Liver (tissue), 9 donors: ENCODE results near the gene ARNT2. TPM values are rescaled to one million over a fixed set of nuclear protein-coding genes. Genes with fewer than 3 reads are reported as not detected.

Experiments
- DNase-seq: peaks from one replicate; pipeline ENCODE4 v3.0.0-alpha.2; 2017; ENCODE audit warnings: low spot score
- H3K27ac ChIP-seq, 2 donors: one replicate each; pipeline ENCODE4 v1.7.0; 2013; ENCODE audit warnings: inconsistent platforms in 2 of 2, low read length in 2 of 2, control low read depth in 1 of 2, low read depth in 1 of 2, mild to moderate bottlenecking in 1 of 2
- H3K27me3 ChIP-seq, 4 donors: one replicate each; pipeline versions ENCODE4 v1.6.1 to v1.7.0; 2013; ENCODE audit warnings: low read length in 3 of 4, inconsistent platforms in 1 of 4, mild to moderate bottlenecking in 1 of 4, moderate library complexity in 1 of 4; ENCODE audit not compliant: control insufficient read depth in 4 of 4, insufficient read depth in 4 of 4
- H3K36me3 ChIP-seq, 4 donors: one replicate each; pipeline versions ENCODE4 v1.6.1 to v1.7.0; 2013; ENCODE audit warnings: low read length in 3 of 4, mild to moderate bottlenecking in 3 of 4, low read depth in 1 of 4, moderate library complexity in 1 of 4; ENCODE audit not compliant: control insufficient read depth in 4 of 4, insufficient read depth in 3 of 4
- H3K4me1 ChIP-seq, 4 donors: one replicate each; pipeline versions ENCODE4 v1.6.1 to v1.7.0; 2013; ENCODE audit warnings: low read length in 3 of 4, mild to moderate bottlenecking in 3 of 4, moderate library complexity in 1 of 4; ENCODE audit not compliant: control insufficient read depth in 4 of 4, insufficient read depth in 4 of 4
- H3K4me3 ChIP-seq, 3 donors: one replicate each; pipeline versions ENCODE4 v1.6.1 to v1.7.0; 2013; ENCODE audit warnings: low read length in 3 of 3, control low read depth in 1 of 3, low read depth in 1 of 3, mild to moderate bottlenecking in 1 of 3
- H3K9ac ChIP-seq, 2 donors: one replicate each; pipeline ENCODE4 v1.7.0; 2013; ENCODE audit warnings: low read length in 2 of 2, mild to moderate bottlenecking in 2 of 2, moderate library complexity in 2 of 2, control low read depth in 1 of 2, low read depth in 1 of 2
- H3K9me3 ChIP-seq, 4 donors: one replicate each; pipeline versions ENCODE4 v1.6.1 to v1.7.0; 2013; ENCODE audit warnings: low read length in 3 of 4; ENCODE audit not compliant: control insufficient read depth in 4 of 4
- ATF3 ChIP-seq: IDR thresholded peaks from 2 replicates; pipeline ENCODE4 v1.6.1; 2016; ENCODE audit warnings: antibody characterized with exemption
- EGR1 ChIP-seq, 2 donors: IDR thresholded peaks; 2 replicates each; pipeline ENCODE4 v1.6.1; 2016 to 2018; ENCODE audit warnings: antibody characterized with exemption in 2 of 2, low read depth in 2 of 2
- FOXA1 ChIP-seq: IDR thresholded peaks from 2 replicates; pipeline ENCODE4 v1.6.1; 2016; ENCODE audit warnings: antibody characterized with exemption
- FOXA2 ChIP-seq: IDR thresholded peaks from 2 replicates; pipeline ENCODE4 v1.6.1; 2016; ENCODE audit warnings: antibody characterized with exemption
- GABPA ChIP-seq, 2 donors: IDR thresholded peaks in 1 of 2; conservative IDR thresholded peaks in 1 of 2; 2 replicates each; pipeline ENCODE4 v1.6.1; 2016; ENCODE audit warnings: antibody characterized with exemption in 2 of 2, mild to moderate bottlenecking in 1 of 2, moderate library complexity in 1 of 2
- HNF4A ChIP-seq, 2 donors: conservative IDR thresholded peaks; 2 replicates each; pipeline ENCODE4 v1.6.1; 2016; ENCODE audit warnings: antibody characterized with exemption in 2 of 2, mild to moderate bottlenecking in 2 of 2
- HNF4G ChIP-seq: IDR thresholded peaks from 2 replicates; pipeline ENCODE4 v1.6.1; 2016; ENCODE audit warnings: antibody characterized with exemption
- JUND ChIP-seq, 2 donors: IDR thresholded peaks; 2 replicates each; pipeline ENCODE4 v1.6.1; 2016; ENCODE audit warnings: antibody characterized with exemption in 2 of 2
- RAD21 ChIP-seq, 2 donors: IDR thresholded peaks; 2 replicates each; pipeline ENCODE4 v1.6.1; 2016; ENCODE audit warnings: antibody characterized with exemption in 2 of 2, mild to moderate bottlenecking in 2 of 2
- REST ChIP-seq: IDR thresholded peaks from 2 replicates; pipeline ENCODE4 v1.6.1; 2016; ENCODE audit warnings: antibody characterized with exemption, mild to moderate bottlenecking
- RXRA ChIP-seq, 2 donors: IDR thresholded peaks; 2 replicates each; pipeline ENCODE4 v1.6.1; 2017 to 2018; ENCODE audit warnings: antibody characterized with exemption in 2 of 2, mild to moderate bottlenecking in 1 of 2
- SP1 ChIP-seq: IDR thresholded peaks from 2 replicates; pipeline ENCODE4 v1.6.1; 2018; ENCODE audit warnings: antibody characterized with exemption, mild to moderate bottlenecking
- TAF1 ChIP-seq: conservative IDR thresholded peaks from 2 replicates; pipeline ENCODE4 v1.6.1; 2016; ENCODE audit warnings: antibody characterized with exemption, mild to moderate bottlenecking
- YY1 ChIP-seq: IDR thresholded peaks from 2 replicates; pipeline ENCODE4 v1.6.1; 2016; ENCODE audit warnings: antibody characterized with exemption, mild to moderate bottlenecking
- ZBTB33 ChIP-seq: IDR thresholded peaks from 2 replicates; pipeline ENCODE4 v1.6.1; 2016; ENCODE audit warnings: antibody characterized with exemption
- WGBS: extraction: QIAGEN DNeasy Blood & Tissue Kit; methylation state at CpG from one replicate; pipeline ENCODE4 v1.1.7; 2013; 5-methylcytosine and 5-hydroxymethylcytosine counted together
- polyA plus RNA-seq, 2 donors: library from polyadenylated mRNA; stranded (reverse) in 1 of 2; unstranded in 1 of 2; fragments of 200-250 nt in 1 of 2; fragments of >200 nt in 1 of 2; fragmentation: Nextera tagmentation in 1 of 2; extraction: Ambion mirVana in 1 of 2; gene quantifications; one replicate each; pipeline versions ENCODE4 v1.2.1 to v1.2.3, GENCODE V29; 2013 to 2015
- total RNA-seq, 2 donors: library from RNA; depleted of rRNA; stranded (reverse); fragments of >200 nt; gene quantifications; one replicate each; pipeline ENCODE4 v1.2.3, GENCODE V29; 2014
- TF ChIP-seq, protein P1 (sequence below): fragments of 150-350 bp; IDR thresholded peaks from 2 replicates; pipeline ENCODE4 v1.5.1; 2017; ENCODE audit warnings: improper control_type of control experiment, low read depth, low read length; ENCODE audit not compliant: missing input control
- donor health status: healthy.
- donor health status: healthy.
- donor health status: healthy.
- donor health status: healthy.
- donor health status: healthy.

The ARNT2 gene
- total and polyA plus RNA-seq, 4 donors = 0.17 to 0.92 (median 0.54) TPM

- no peak overlapping the region for H3K27ac ChIP-seq
- TF ChIP-seq RXRA (IDR thresholded peaks at IDR 0.05) = no peak
- no peak for TF ChIP-seq SP1
- H3K27me3 ChIP-seq = no peaks in the 10 kb centered on the region
- no peaks in the 10 kb centered on the region for H3K36me3 ChIP-seq
- no peak overlapping the region for H3K4me3 ChIP-seq
- WGBS = 79% methylated on average over 13 of the region's 13 CpGs
- DNase-seq = no peak
- H3K9ac ChIP-seq = no peak overlapping the region
- no peaks in the 10 kb centered on the region for H3K4me1 ChIP-seq
- no peaks in the 10 kb centered on the region for H3K9me3 ChIP-seq
These were observed 41.3 kb downstream of the ARNT2 start for GRCh38 chr15:80445300-80446041.

DNA sequence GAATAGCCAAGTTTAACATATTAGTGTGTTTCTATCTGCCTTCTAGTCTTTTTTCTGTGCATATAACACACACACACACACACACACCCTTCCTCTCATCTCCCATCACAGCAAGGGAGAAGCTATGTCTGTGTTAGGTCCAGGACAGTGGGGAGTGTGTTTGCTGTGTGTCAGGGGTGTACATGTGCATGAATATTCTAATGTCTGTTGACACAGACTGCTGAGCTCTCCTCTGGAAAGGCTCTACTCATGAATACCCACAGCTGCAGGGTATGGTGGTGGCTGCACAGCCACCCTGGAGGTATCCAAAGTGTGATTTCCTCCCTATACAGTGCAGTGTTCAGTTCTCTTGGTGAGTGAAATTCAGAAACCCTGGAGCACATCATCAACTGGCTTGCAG lies 42.9 kb downstream of the ARNT2 start:
- Histone ChIP-seq H3K27ac (no peak overlapping the region), H3K9me3 (no peaks in the 10 kb centered on the region), H3K36me3 (no peaks in the 10 kb centered on the region), H3K27me3 (no peaks in the 10 kb centered on the region), H3K4me3 (no peak overlapping the region), H3K9ac (no peak overlapping the region), H3K4me1 (peaks cover 0 to 3% (median 0%) of the 10 kb centered on the region in 4 donors)
- no peak for DNase-seq
- TF ChIP-seq HNF4G (no peak), ZBTB33 (no peak), RXRA (IDR thresholded peaks at IDR 0.05) (no peak), TAF1 (no peak), FOXA1 (no peak), YY1 (no peak), GABPA (IDR thresholded peaks at IDR 0.05 in 1 of 2, conservative IDR thresholded peaks at IDR 0.05 in 1 of 2) (no peak), RAD21 (IDR thresholded peaks at IDR 0.05) (no peak), ATF3 (no peak)
- TF ChIP-seq, protein P1, sequence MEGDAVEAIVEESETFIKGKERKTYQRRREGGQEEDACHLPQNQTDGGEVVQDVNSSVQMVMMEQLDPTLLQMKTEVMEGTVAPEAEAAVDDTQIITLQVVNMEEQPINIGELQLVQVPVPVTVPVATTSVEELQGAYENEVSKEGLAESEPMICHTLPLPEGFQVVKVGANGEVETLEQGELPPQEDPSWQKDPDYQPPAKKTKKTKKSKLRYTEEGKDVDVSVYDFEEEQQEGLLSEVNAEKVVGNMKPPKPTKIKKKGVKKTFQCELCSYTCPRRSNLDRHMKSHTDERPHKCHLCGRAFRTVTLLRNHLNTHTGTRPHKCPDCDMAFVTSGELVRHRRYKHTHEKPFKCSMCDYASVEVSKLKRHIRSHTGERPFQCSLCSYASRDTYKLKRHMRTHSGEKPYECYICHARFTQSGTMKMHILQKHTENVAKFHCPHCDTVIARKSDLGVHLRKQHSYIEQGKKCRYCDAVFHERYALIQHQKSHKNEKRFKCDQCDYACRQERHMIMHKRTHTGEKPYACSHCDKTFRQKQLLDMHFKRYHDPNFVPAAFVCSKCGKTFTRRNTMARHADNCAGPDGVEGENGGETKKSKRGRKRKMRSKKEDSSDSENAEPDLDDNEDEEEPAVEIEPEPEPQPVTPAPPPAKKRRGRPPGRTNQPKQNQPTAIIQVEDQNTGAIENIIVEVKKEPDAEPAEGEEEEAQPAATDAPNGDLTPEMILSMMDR = no peak

- H3K9me3 ChIP-seq = no peaks in the 10 kb centered on the region
- no peaks in the 10 kb centered on the region for H3K36me3 ChIP-seq
- H3K4me3 ChIP-seq = no peak overlapping the region
- H3K4me1 ChIP-seq = peaks cover 0 to 3% (median 0%) of the 10 kb centered on the region in 4 donors
- DNase-seq = no peak
- H3K27ac ChIP-seq = no peak overlapping the region
- WGBS = 69% methylated on average over 5 of the region's 5 CpGs
- H3K27me3 ChIP-seq = no peaks in the 10 kb centered on the region
- H3K9ac ChIP-seq = no peak overlapping the region
- TF ChIP-seq JUND (IDR thresholded peaks at IDR 0.05) = no peak
- no peak for TF ChIP-seq TAF1
- no peak for TF ChIP-seq YY1
- no peak for TF ChIP-seq REST
- TF ChIP-seq, protein P1 = no peak
- no peak for TF ChIP-seq EGR1 (IDR thresholded peaks at IDR 0.05; ENCODE audit: low read depth in 2 of 2)
- no peak for TF ChIP-seq HNF4G
- no peak for TF ChIP-seq FOXA2
- no peak for TF ChIP-seq RAD21 (IDR thresholded peaks at IDR 0.05)
- TF ChIP-seq ATF3 = no peak
- no peak for TF ChIP-seq HNF4A (conservative IDR thresholded peaks at IDR 0.05)
- no peak for TF ChIP-seq RXRA (IDR thresholded peaks at IDR 0.05)
- no peak for TF ChIP-seq FOXA1
- TF ChIP-seq GABPA (IDR thresholded peaks at IDR 0.05 in 1 of 2, conservative IDR thresholded peaks at IDR 0.05 in 1 of 2) = no peak
These were observed 45.6 kb downstream of the ARNT2 start for GRCh38 chr15:80449825-80450224.
